ENCODE results near the gene NFIX. TPM values are rescaled to one million over a fixed set of nuclear protein-coding genes. Genes with fewer than 3 reads are reported as not detected.

Gene NFIX
- total and polyA plus RNA-seq, 12 donors: 1.3 to 72.8 (median 28.6) TPM

DNA sequence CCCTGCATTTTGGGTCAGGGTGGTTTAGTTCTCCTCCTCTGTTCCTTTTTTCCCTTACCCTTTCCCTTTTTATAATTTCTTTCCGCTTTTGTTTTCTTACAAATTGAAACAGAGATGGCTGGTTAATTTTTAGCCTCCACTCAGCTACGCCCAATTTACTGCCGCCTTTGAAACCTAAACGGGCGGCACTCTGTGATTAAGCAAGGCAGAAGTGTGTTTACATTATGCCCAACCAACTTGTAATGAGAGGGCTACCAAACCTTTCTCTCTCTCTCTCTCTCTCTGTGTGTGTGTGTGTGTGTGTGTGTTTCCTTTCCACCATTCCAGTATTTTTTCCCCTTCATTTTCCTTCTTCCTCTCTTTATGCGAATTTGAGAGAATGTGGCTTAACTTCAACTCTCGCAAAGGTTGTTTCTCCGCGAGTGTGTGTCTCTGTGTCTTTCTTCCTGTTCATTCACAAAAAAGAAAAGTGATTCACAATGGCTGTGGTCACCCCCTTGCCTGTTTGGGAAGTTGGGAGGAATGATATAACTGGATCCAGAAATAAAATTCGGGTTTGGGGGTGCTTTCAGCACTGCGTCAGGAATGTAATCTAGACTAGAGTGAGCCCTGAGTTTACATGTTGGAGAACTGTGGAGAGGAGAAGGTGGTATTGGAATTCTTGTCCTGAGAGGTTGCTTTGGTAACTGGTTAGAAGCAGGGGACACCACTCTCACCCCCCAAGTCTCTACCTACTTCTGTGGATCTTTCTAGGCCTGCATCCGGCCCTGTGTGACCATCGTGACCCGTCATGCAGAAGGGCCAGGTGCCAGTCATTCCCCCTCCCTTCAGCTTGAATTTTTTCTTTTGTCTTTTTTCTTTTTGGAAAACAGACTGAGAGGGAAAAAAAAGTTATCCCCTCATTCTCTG lies 31.4 kb downstream of the NFIX start:
- Histone ChIP-seq H3K27ac (no peak overlapping the region), H3K4me3 (no peak overlapping the region), H3K36me3 (replicated peaks in 1 of 2) (no peaks in the 10 kb centered on the region), H3K27me3 (no peaks in the 10 kb centered on the region), H3K4me1 (replicated peaks in 1 of 2) (peaks cover 11 to 34% of the 10 kb centered on the region in 2 donors), H3K9me3 (replicated peaks in 1 of 3) (no peaks in the 10 kb centered on the region)
- TF ChIP-seq CTCF (IDR thresholded peaks at IDR 0.05) (no peak), POLR2A (IDR thresholded peaks at IDR 0.05) (no peak)
- intact Hi-C loops (cut with DNase I): no loop called here
- WGBS, 4 donors: 78 to 84% (median 81%) methylated on average over 14 of the region's 14 CpGs
- no peak for DNase-seq

DNA sequence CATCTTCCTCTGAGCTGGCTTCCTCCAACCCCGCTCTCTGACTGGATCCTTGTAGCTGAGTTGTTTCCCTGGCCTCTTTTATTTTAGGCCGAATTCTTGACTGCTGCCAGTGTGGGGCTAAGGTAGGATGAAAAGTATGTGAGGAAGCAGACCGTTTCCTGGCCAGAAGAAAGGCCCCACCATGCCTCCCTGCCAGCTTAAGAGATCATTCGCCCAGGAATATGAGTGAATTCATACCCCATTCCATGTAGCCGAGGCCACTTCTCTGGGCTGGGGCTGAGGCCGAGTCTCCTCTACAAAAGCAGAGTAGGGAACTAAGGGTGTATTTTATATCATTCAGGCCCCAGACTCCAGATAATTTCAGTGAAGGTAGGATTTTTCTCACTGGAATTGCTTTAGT lies 32.3 kb downstream of the NFIX start:
- Histone ChIP-seq H3K36me3 (replicated peaks in 1 of 2) (no peaks in the 10 kb centered on the region), H3K4me1 (replicated peaks in 1 of 2) (peaks cover 3 to 26% of the 10 kb centered on the region in 2 donors), H3K9me3 (replicated peaks in 1 of 3) (no peaks in the 10 kb centered on the region), H3K4me3 (no peak overlapping the region), H3K27me3 (no peaks in the 10 kb centered on the region), H3K27ac (no peak overlapping the region)
- 86 to 93% (median 89%) methylated on average over 6 of the region's 6 CpGs for WGBS, 4 donors
- intact Hi-C loops (cut with DNase I): no loop called here
- no peak for DNase-seq
- TF ChIP-seq POLR2A (IDR thresholded peaks at IDR 0.05): no peak
- TF ChIP-seq CTCF (IDR thresholded peaks at IDR 0.05): no peak

- WGBS, 4 donors: 81 to 96% (median 89%) methylated on average over 2 to 3 of the region's 3 CpGs
- Histone ChIP-seq H3K9me3 (replicated peaks in 1 of 3) (no peaks in the 10 kb centered on the region), H3K27ac (no peak overlapping the region), H3K27me3 (no peaks in the 10 kb centered on the region), H3K4me1 (replicated peaks in 1 of 2) (peaks cover 3 to 23% of the 10 kb centered on the region in 2 donors), H3K36me3 (replicated peaks in 1 of 2) (no peaks in the 10 kb centered on the region), H3K4me3 (no peak overlapping the region)
- no peak for TF ChIP-seq CTCF (IDR thresholded peaks at IDR 0.05)
- no peak for TF ChIP-seq POLR2A (IDR thresholded peaks at IDR 0.05)
- intact Hi-C loops (cut with DNase I): no loop called here
- no peak for DNase-seq
These were observed 32.8 kb downstream of the NFIX start for GRCh38 chr19:13028027-13028426.

- intact Hi-C loops (cut with DNase I): no loop called here
- H3K4me1 ChIP-seq (replicated peaks in 1 of 2): peaks cover 5 to 26% of the 10 kb centered on the region in 2 donors
- WGBS, 4 donors: 84 to 97% (median 88%) methylated on average over 9 of the region's 9 CpGs
- no peak overlapping the region for H3K27ac ChIP-seq
- no peak overlapping the region for H3K4me3 ChIP-seq
- H3K36me3 ChIP-seq (replicated peaks in 1 of 2): no peaks in the 10 kb centered on the region
- H3K27me3 ChIP-seq: no peaks in the 10 kb centered on the region
- DNase-seq: no peak
- no peaks in the 10 kb centered on the region for H3K9me3 ChIP-seq (replicated peaks in 1 of 3)
- TF ChIP-seq POLR2A (IDR thresholded peaks at IDR 0.05) (no peak), CTCF (IDR thresholded peaks at IDR 0.05) (no peak)
These were observed 34.1 kb downstream of the NFIX start for GRCh38 chr19:13029301-13029880.

Data from adrenal gland (tissue), 12 donors.